Lower leg skin (tissue), 3 donors: ENCODE results near the gene UBE2D4.
"Not testable (repeated sequence)": the region's sequence is repeated elsewhere in the genome, so short reads cannot be mapped to it uniquely, and the experiment has no call there.

Source experiments
- POLR2A ChIP-seq, 2 donors: fragments of 450-650 bp; IDR thresholded peaks; one replicate each; pipeline ENCODE4 v1.6.1; 2016 to 2017; ENCODE audit warnings: antibody characterized with exemption in 2 of 2, mild to moderate bottlenecking in 1 of 2, moderate library complexity in 1 of 2
- TF ChIP-seq, protein P1 (sequence below), 3 donors: fragments of 450-650 bp; IDR thresholded peaks; one replicate each; pipeline ENCODE4 v1.5.1; 2016; ENCODE audit warnings: antibody characterized with exemption in 3 of 3, mild to moderate bottlenecking in 3 of 3, moderate library complexity in 2 of 3

DNA sequence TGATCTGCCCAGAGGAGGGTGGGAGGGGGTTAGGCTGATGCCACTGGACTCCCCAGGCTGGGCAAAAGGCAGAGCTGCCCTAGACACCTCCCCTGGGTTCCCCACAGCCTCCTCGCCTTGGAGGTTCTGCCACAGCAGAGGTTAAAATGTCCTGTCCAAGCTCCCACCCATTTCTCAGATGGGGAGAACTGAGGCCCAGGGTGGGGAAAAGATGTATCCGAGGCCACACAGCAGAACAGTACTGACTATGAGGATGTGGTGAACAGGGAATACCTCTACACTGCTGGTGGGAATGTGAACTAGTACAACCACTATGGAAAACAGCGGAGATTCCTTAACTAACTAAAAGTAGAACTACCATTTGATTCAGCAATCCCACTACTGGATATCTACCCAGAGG, 40.2 kb downstream of the UBE2D4 start:
- TF ChIP-seq POLR2A (IDR thresholded peaks at IDR 0.05), result not testable (repeated sequence)
- TF ChIP-seq, protein P1, sequence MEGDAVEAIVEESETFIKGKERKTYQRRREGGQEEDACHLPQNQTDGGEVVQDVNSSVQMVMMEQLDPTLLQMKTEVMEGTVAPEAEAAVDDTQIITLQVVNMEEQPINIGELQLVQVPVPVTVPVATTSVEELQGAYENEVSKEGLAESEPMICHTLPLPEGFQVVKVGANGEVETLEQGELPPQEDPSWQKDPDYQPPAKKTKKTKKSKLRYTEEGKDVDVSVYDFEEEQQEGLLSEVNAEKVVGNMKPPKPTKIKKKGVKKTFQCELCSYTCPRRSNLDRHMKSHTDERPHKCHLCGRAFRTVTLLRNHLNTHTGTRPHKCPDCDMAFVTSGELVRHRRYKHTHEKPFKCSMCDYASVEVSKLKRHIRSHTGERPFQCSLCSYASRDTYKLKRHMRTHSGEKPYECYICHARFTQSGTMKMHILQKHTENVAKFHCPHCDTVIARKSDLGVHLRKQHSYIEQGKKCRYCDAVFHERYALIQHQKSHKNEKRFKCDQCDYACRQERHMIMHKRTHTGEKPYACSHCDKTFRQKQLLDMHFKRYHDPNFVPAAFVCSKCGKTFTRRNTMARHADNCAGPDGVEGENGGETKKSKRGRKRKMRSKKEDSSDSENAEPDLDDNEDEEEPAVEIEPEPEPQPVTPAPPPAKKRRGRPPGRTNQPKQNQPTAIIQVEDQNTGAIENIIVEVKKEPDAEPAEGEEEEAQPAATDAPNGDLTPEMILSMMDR (IDR thresholded peaks at IDR 0.05), result not testable (repeated sequence)
